GM12878 (cell line): ENCODE data around the gene CCDC88C. TPM values are rescaled to one million over a fixed set of nuclear protein-coding genes. Genes with fewer than 3 reads are reported as not detected.
A peak's percentile ranks its signal among the peaks of the same experiment; 100 is the strongest.

ENCODE experiments used
- ATAC-seq: fragments of 200-7000 bp; cut with Tn5 transposase; 3 replicates; pipeline ENCODE4 v1.9.1; 2020; ENCODE audit warnings: mild to moderate bottlenecking, moderate library complexity
- BruUV-seq: library from RNA; stranded (reverse); fragments of 400-500 nt; replicated peaks from 2 replicates; lab custom pipeline; 2021; lab: Mats Ljungman, UMichigan
- CTCF ChIA-PET: fragments of 300-600 bp; sonication (Branson Sonifier 250); formaldehyde crosslinking; extraction: SDS; loops from one replicate; lab custom pipeline; 2021; ENCODE audit warnings: inconsistent platforms; lab: Yijun Ruan, JAX
- POLR2A ChIA-PET: fragments of 350-600 bp; formaldehyde crosslinking; extraction: SDS; loops from one replicate; lab custom pipeline; 2021; ENCODE audit warnings: inconsistent platforms; lab: Charles Lee
- RAD21 ChIA-PET: fragments of 300-600 bp; sonication (Branson Sonifier 250); formaldehyde crosslinking; loops from one replicate; lab custom pipeline; 2023; ENCODE audit warnings: antibody characterized with exemption; ENCODE audit not compliant: unreplicated experiment; lab: Charles Lee
- SMC1A ChIA-PET: fragments of 300-600 bp; sonication (Branson Sonifier 250); formaldehyde crosslinking; loops from one replicate; lab custom pipeline; 2023; ENCODE audit not compliant: unreplicated experiment, uncharacterized antibody; lab: Charles Lee
- DNase-seq: peaks from one replicate; pipeline ENCODE4 v3.0.0-alpha.2; 2011; ENCODE audit warnings: low read depth, low spot score
- FAIRE-seq: peaks from 3 replicates; lab custom pipeline; 2011; peaks lifted over from hg19 to GRCh38; lab: Jason Lieb, UNC
- H2AFZ ChIP-seq: 2 replicates; pipeline ENCODE4 v1.6.0; 2011; ENCODE audit warnings: low read depth, low read length, control low read depth; ENCODE audit not compliant: control insufficient read depth
- H3K27ac ChIP-seq: 2 replicates; pipeline ENCODE4 v1.5.1; 2011; ENCODE audit warnings: control low read depth; ENCODE audit not compliant: control insufficient read depth, insufficient read depth
- H3K27me3 ChIP-seq, 2 experiments: replicated peaks in 1 of 2; 2 replicates each; pipeline versions ENCODE4 v1.6.0 to v1.6.1; 2011; ENCODE audit warnings: low read length in 1 of 2; ENCODE audit not compliant: control insufficient read depth in 2 of 2, insufficient read depth in 2 of 2
- H3K36me3 ChIP-seq, 2 experiments: 2 replicates each; pipeline ENCODE4 v1.5.1; 2011; ENCODE audit warnings: low read length in 1 of 2; ENCODE audit not compliant: control insufficient read depth in 2 of 2, insufficient read depth in 2 of 2
- H3K4me1 ChIP-seq: 2 replicates; pipeline ENCODE4 v1.6.1; 2011; ENCODE audit warnings: mild to moderate bottlenecking, low read length, moderate library complexity, mixed read lengths; ENCODE audit not compliant: control insufficient read depth, insufficient read depth
- H3K4me2 ChIP-seq: 2 replicates; pipeline ENCODE4 v1.6.0; 2011; ENCODE audit warnings: control low read depth; ENCODE audit not compliant: control insufficient read depth, insufficient read depth
- H3K4me3 ChIP-seq: fragments of 200-600 bp; sonication (generic); 2 replicates; pipeline ENCODE4 v1.5.1; 2016
- H3K79me2 ChIP-seq: 2 replicates; pipeline ENCODE4 v1.6.0; 2011; ENCODE audit warnings: low read length; ENCODE audit not compliant: control insufficient read depth, insufficient read depth
- H3K9ac ChIP-seq: 2 replicates; pipeline ENCODE4 v1.8.0; 2011; ENCODE audit warnings: low read length, control low read depth, mixed read lengths; ENCODE audit not compliant: control insufficient read depth, insufficient read depth
- H3K9me3 ChIP-seq: replicated peaks from 3 replicates; pipeline ENCODE4 v1.5.1; 2011; ENCODE audit warnings: mild to moderate bottlenecking, low read length; ENCODE audit not compliant: control insufficient read depth, insufficient read depth
- H4K20me1 ChIP-seq: 2 replicates; pipeline ENCODE4 v1.6.0; 2011; ENCODE audit not compliant: control insufficient read depth, insufficient read depth
- CBX3 ChIP-seq: fragments of 200-600 bp; sonication (generic); IDR thresholded peaks from 2 replicates; pipeline ENCODE4 v1.6.1; 2016; ENCODE audit warnings: low read depth, borderline replicate concordance
- DPF2 ChIP-seq: fragments of 450-650 bp; IDR thresholded peaks from 2 replicates; pipeline ENCODE4 v1.6.1; 2017; ENCODE audit warnings: mild to moderate bottlenecking
- E4F1 ChIP-seq: fragments of 450-650 bp; IDR thresholded peaks from 2 replicates; pipeline ENCODE4 v1.6.1; 2018; ENCODE audit warnings: borderline replicate concordance, mild to moderate bottlenecking; ENCODE audit not compliant: partially characterized antibody
- ESRRA ChIP-seq: IDR thresholded peaks from 2 replicates; pipeline ENCODE4 v1.6.1; 2012; ENCODE audit warnings: mild to moderate bottlenecking, low read length, improper control_type of control experiment
- ETV6 ChIP-seq, 2 experiments: fragments of 450-650 bp in 1 of 2; IDR thresholded peaks in 1 of 2; conservative IDR thresholded peaks in 1 of 2; 2 replicates each; pipeline ENCODE4 v1.6.1; 2014; ENCODE audit warnings: antibody characterized with exemption in 1 of 2, borderline replicate concordance in 1 of 2, low read depth in 1 of 2, mild to moderate bottlenecking in 1 of 2, moderate library complexity in 1 of 2
- GATAD2B ChIP-seq: fragments of 450-650 bp; conservative IDR thresholded peaks from 2 replicates; pipeline ENCODE4 v1.6.1; 2017; ENCODE audit warnings: low read depth, mild to moderate bottlenecking, moderate library complexity
- IRF4 ChIP-seq: IDR thresholded peaks from 2 replicates; pipeline ENCODE4 v1.6.1; 2011; ENCODE audit warnings: low read depth, low read length
- MEF2B ChIP-seq: fragments of 450-650 bp; IDR thresholded peaks from 2 replicates; pipeline ENCODE4 v1.6.1; 2018; ENCODE audit warnings: mild to moderate bottlenecking, moderate library complexity; ENCODE audit not compliant: partially characterized antibody, poor library complexity, severe bottlenecking
- PKNOX1 ChIP-seq: fragments of 450-650 bp; IDR thresholded peaks from 2 replicates; pipeline ENCODE4 v1.6.1; 2016; ENCODE audit warnings: mild to moderate bottlenecking
- POLR2AphosphoS2 ChIP-seq: IDR thresholded peaks from 2 replicates; pipeline ENCODE4 v1.6.1; 2011; ENCODE audit warnings: low read depth, mild to moderate bottlenecking, low read length, improper control_type of control experiment, moderate library complexity
- RB1 ChIP-seq: fragments of 450-650 bp; formaldehyde crosslinking; IDR thresholded peaks from 2 replicates; pipeline ENCODE4 v1.6.1; 2017; ENCODE audit warnings: mild to moderate bottlenecking, borderline replicate concordance
- STAT3 ChIP-seq: IDR thresholded peaks from 2 replicates; pipeline ENCODE4 v1.6.1; 2011; ENCODE audit warnings: low read depth, low read length, improper control_type of control experiment
- TARDBP ChIP-seq: IDR thresholded peaks from 2 replicates; pipeline ENCODE4 v1.6.1; 2016; ENCODE audit warnings: borderline replicate concordance
- TBL1XR1 ChIP-seq: IDR thresholded peaks from 2 replicates; pipeline ENCODE4 v1.6.1; 2012; ENCODE audit warnings: low read depth, low read length, improper control_type of control experiment
- WRNIP1 ChIP-seq: IDR thresholded peaks from 2 replicates; pipeline ENCODE4 v1.6.1; 2011; ENCODE audit warnings: low read depth, low read length, improper control_type of control experiment, borderline replicate concordance
- YY1 ChIP-seq: IDR thresholded peaks from 2 replicates; pipeline ENCODE4 v1.6.1; 2011; ENCODE audit warnings: low read depth, mild to moderate bottlenecking, low read length
- ZNF24 ChIP-seq: fragments of 450-650 bp; IDR thresholded peaks from 2 replicates; pipeline ENCODE4 v1.6.1; 2017; ENCODE audit warnings: antibody characterized with exemption, mild to moderate bottlenecking
- ZNF384 ChIP-seq: IDR thresholded peaks from 2 replicates; pipeline ENCODE4 v1.6.1; 2012; ENCODE audit warnings: low read depth, mild to moderate bottlenecking, low read length, improper control_type of control experiment, borderline replicate concordance
- WGBS: methylation state at CpG from one replicate; pipeline ENCODE4 v1.1.6; 2016; ENCODE audit warnings: low lambda C conversion rate; ENCODE audit not compliant: insufficient replicate concordance, insufficient coverage; ENCODE audit errors: missing lambda C conversion rate; 5-methylcytosine and 5-hydroxymethylcytosine counted together
- in situ Hi-C: fragments of 300-500 bp; cut with MboI; formaldehyde crosslinking; loops from 9 replicates; pipeline ENCODE4 v1.14.3; 2018; ENCODE audit warnings: mixed read lengths
- intact Hi-C: fragments of 100-400 bp; cut with micrococcal nuclease; formaldehyde crosslinking; loops from one replicate; pipeline ENCODE4 v1.14.2; 2022; ENCODE audit not compliant: unreplicated experiment
- polyA plus RNA-seq, 11 experiments: library from polyadenylated mRNA; depleted of rRNA in 4 of 11; unstranded in 6 of 11; stranded (reverse) in 5 of 11; fragments of >200 nt; fragmentation: Nextera tagmentation in 4 of 11; fragmentation: Illumina TruSeq in 1 of 11; extraction: Ambion mirVana in 4 of 11; extraction: Trizol in 1 of 11; gene quantifications; 1 replicate in 1 of 11; 2 replicates in 10 of 11; pipeline versions ENCODE4 v1.2.1 to v1.2.3, GENCODE V29; 2011 to 2016; ENCODE audit warnings: inconsistent platforms in 2 of 11, missing spikeins in 2 of 11, low read depth in 1 of 11
- total RNA-seq, 4 experiments: library from RNA; depleted of rRNA in 3 of 4; stranded (reverse); fragments of >200 nt in 3 of 4; fragmentation: Illumina TruSeq in 1 of 4; extraction: Trizol in 1 of 4; gene quantifications; 2 replicates each; pipeline versions ENCODE4 v1.2.1 to v1.2.3, GENCODE V29; 2013 to 2021
- TF ChIP-seq, protein P1 (sequence below): fragments of 450-650 bp; IDR thresholded peaks from 2 replicates; pipeline ENCODE4 v1.6.1; 2017; ENCODE audit warnings: mild to moderate bottlenecking, low read depth, inconsistent platforms; ENCODE audit not compliant: poor library complexity, severe bottlenecking

The CCDC88C gene
- total and polyA plus RNA-seq, 10 of the 15 experiments (the other 5 are each of a cell fraction or from before 2014, with no cell fraction given), result 4.0 to 79.6 (median 36.6) TPM

- DNase-seq (no peak), ATAC-seq (peak; percentile 1; the same call in 1 of the 3 replicates), FAIRE-seq (no peak)
- Histone ChIP-seq H3K9ac (peak overlapping the region; percentile 73), H3K79me2 (peaks cover 39% of the 10 kb centered on the region), H3K27me3 (no peaks in the 10 kb centered on the region), H4K20me1 (no peaks in the 10 kb centered on the region), H3K4me3 (no peak overlapping the region), H3K4me1 (peaks cover 21% of the 10 kb centered on the region), H2AFZ (no peak overlapping the region; the same call in none of the 2 replicates), H3K4me2 (peak overlapping the region; percentile 73), H3K36me3 (peaks cover 0 to 6% of the 10 kb centered on the region in 2 experiments; a peak in 2 of 4 replicates), H3K27ac (peak overlapping the region; percentile 61; the same call in 1 of the 2 replicates), H3K9me3 (no peaks in the 10 kb centered on the region)
- intact Hi-C loops, result loop anchor here (1.0 to 5.0 kb wide), 3 partner anchors 96 to 242 kb away; partner anchors contain the start of gene GPR68
- CTCF ChIA-PET, result interaction anchor here (1.0 to 19.0 kb wide), 12 partner anchors 9 to 577 kb away, joined by 3 to 242 read pairs (median 8); no protein-coding TSS in a partner anchor
- WGBS, result 13% methylated on average over 12 of the region's 12 CpGs
- POLR2A ChIA-PET, result interaction anchor here (1.0 to 9.2 kb wide), 5 partner anchors 21 to 95 kb away, joined by 3 to 140 read pairs (median 6); no protein-coding TSS in a partner anchor
- in situ Hi-C loops, result no loop called here
- BruUV-seq, result no TSS peak
- SMC1A ChIA-PET, result interaction anchor here (0.7 to 15.4 kb wide), 7 partner anchors 18 to 103 kb away, joined by 3 to 210 read pairs (median 7); no protein-coding TSS in a partner anchor
- RAD21 ChIA-PET, result interaction anchor here (1.0 to 10.0 kb wide), 10 partner anchors 9 to 242 kb away, joined by 3 to 236 read pairs (median 12); no protein-coding TSS in a partner anchor
- TF ChIP-seq IRF4, result no peak
- TF ChIP-seq ZNF384, result no peak
- no peak for TF ChIP-seq STAT3
- 0 out of 2 replicates have a peak, but pooled peaks have one; percentile 38 for TF ChIP-seq DPF2
- no peak for TF ChIP-seq E4F1
- no peak for TF ChIP-seq TBL1XR1
- TF ChIP-seq CBX3, result no peak
- TF ChIP-seq, protein P1, sequence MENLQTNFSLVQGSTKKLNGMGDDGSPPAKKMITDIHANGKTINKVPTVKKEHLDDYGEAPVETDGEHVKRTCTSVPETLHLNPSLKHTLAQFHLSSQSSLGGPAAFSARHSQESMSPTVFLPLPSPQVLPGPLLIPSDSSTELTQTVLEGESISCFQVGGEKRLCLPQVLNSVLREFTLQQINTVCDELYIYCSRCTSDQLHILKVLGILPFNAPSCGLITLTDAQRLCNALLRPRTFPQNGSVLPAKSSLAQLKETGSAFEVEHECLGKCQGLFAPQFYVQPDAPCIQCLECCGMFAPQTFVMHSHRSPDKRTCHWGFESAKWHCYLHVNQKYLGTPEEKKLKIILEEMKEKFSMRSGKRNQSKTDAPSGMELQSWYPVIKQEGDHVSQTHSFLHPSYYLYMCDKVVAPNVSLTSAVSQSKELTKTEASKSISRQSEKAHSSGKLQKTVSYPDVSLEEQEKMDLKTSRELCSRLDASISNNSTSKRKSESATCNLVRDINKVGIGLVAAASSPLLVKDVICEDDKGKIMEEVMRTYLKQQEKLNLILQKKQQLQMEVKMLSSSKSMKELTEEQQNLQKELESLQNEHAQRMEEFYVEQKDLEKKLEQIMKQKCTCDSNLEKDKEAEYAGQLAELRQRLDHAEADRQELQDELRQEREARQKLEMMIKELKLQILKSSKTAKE, result peak; percentile 67
- TF ChIP-seq TARDBP, result no peak
- no peak for TF ChIP-seq YY1
- peak; percentile 94 for TF ChIP-seq MEF2B
- TF ChIP-seq ESRRA, result no peak
- no peak for TF ChIP-seq WRNIP1
- TF ChIP-seq ETV6 (conservative IDR thresholded peaks at IDR 0.05 in 1 of 2, IDR thresholded peaks at IDR 0.05 in 1 of 2; ENCODE audit: borderline replicate concordance in 1 of 2, low read depth in 1 of 2), result no peak
- peak; percentile 48 for TF ChIP-seq GATAD2B
- no peak for TF ChIP-seq POLR2AphosphoS2
- no peak; the same call in 1 of the 2 replicates for TF ChIP-seq RB1
- no peak for TF ChIP-seq ZNF24
- no peak for TF ChIP-seq PKNOX1
Measured at GRCh38 chr14:91419044-91419397, 1.4 kb upstream of the CCDC88C start.
